CD4-positive, alpha-beta T cell treated with Interleukin-15 for 4 hours (primary cell): Measurements from ENCODE around the gene EEF1AKMT1.
"Not testable (repeated sequence)": the region's sequence is repeated elsewhere in the genome, so short reads cannot be mapped to it uniquely, and the experiment has no call there.

Experiments used
- DNase-seq: peaks from one replicate; pipeline ENCODE4 v3.0.0-alpha.2; 2020; ENCODE audit warnings: low spot score

The EEF1AKMT1 gene

GRCh38 chr13:20696073-20696472 lies 77.7 kb downstream of the EEF1AKMT1 start:
- no peak for DNase-seq

DNA sequence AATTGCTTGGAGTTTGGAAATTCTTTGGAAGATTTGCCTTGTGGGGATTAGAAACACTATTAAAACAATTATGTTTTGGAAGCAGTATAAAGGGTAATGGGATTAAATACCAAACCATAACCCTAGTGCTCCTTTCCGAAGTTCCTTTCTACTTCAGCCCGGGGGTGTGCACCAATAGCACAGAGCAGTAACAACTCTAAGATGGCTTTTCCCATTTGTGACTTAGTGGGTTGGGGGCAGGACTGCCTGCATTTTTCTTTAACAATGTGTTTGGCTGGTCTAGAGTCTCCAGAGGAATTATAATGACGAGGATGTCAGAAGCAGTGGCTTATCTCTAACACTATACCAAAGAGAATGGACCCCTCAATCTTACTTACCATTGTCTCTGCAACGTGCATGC lies 82.1 kb downstream of the EEF1AKMT1 start:
- no peak for DNase-seq

DNA sequence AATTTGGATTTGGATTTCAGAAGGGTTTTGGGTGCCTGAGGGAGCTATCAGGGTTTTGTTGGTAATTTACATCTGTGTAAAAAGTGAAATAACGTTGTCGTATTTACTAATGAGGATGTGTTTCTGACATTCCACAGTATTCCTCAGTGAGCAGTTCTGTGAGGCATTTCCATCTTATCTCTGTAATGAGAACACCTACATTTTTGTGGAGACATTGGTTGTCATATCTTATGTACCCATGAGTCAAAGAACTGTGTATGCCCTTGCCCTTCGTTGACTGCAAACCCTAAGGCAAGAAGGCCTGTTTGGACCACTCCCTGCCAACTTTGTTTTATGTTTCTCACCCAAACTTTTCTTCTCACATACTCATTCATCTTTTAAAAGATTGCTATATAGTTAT lies 84.5 kb downstream of the EEF1AKMT1 start:
- DNase-seq, result no peak

GRCh38 chr13:20686863-20687579 lies 86.7 kb downstream of the EEF1AKMT1 start:
- no peak for DNase-seq

- no peak for DNase-seq
Measured at GRCh38 chr13:20686167-20686566, 87.6 kb downstream of the EEF1AKMT1 start.

DNA sequence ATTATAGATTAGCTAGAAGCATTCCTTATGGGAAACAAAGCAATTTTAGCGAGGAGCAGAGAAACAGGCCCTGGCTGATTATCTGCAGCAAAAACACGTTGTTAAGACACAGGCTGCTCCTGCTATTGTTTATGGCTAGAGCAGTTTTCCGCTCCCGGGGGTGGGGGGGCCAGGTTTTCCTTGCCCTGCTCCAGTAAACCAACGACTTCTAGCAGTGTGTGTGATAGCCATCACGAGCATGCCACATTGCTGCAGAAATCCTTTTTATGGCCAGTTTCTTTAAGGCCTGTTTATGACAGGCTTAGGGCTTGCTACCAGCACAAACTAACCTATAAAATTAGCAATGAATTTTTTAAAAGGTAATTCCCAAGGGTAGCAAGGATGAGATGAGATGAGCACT lies 88.7 kb downstream of the EEF1AKMT1 start:
- DNase-seq, result no peak

DNA sequence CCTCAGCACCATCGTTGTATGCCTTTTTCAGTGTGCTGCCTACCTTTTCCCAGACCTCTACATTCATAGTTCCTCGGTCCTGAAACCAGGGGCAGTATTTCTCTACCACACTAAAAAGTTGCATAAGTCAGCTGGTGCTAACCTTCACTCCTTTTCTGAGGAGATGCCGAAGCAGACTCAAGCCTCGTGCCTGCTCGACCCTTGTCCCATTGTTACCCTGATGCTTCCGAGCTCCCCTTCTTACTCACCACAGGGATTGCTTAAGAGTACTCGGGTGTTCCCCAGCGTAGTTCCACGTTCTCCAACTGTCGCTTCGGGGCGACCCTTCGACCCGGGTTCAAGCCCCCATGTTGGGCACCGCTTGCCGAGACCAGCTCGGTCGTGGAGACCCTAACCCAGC lies 89.2 kb downstream of the EEF1AKMT1 start:
- no peak for DNase-seq

DNA sequence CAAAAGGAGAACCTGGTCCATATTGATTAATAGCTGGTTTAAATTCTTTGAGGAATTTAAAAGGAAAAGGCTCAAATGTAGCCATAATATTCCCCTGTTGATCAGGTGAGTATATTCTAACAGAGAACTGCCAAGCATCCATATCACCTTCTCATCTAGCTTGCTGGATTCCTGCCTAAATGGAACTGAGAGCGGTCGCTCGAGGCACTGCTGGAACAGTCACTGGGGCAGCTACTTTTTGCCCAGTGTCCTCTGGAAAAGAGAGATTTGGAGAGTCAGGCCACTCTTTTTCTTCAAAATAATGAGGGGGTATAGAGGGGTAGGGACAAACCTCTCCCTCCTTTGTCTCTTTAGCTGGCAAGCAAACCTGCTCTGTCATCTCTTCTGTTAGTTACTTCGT lies 89.7 kb downstream of the EEF1AKMT1 start:
- no peak for DNase-seq

GRCh38 chr13:20682061-20682460 lies 91.7 kb downstream of the EEF1AKMT1 start:
- DNase-seq, result no peak

DNA sequence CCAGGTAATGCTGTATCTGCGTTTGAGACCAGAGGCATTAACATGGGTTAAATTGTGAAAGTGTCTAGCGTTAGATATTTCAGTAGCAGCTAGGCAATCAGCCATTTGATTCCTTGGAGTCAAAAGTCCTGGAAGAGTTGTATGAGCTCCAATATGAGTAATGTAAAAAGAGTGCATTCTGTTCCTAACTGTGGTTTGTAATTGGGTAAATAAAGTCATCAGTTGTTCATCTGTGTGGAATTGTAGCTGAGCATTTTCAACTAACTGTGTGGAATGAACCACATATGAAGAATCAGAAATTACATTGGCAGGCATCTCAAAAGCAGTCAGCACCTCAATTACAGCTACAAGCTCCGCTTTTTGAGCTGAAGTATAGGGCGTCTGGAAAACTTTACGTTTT lies 92.3 kb downstream of the EEF1AKMT1 start:
- not testable (repeated sequence) for DNase-seq

- DNase-seq, result no peak
Measured at GRCh38 chr13:20680416-20681080, 93.2 kb downstream of the EEF1AKMT1 start.

DNA sequence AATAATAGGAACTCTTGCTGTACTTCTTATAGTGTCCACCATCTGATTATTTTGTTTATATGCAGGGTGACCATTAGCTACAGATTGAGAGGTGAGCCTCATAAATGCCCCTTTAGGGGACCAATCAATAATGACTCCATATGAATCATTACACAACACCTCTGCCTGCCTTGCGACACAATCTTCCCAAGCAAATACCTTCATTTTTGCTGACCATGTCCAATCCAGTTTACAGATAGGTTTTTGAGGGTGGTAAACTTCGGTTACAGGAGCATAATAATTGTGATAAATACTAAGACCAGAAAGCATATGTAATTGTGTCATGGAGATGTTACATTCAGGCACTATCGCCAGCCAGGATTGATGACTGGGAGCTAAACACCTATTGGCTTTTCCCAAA lies 93.9 kb downstream of the EEF1AKMT1 start:
- no peak for DNase-seq
